ENCODE results near the gene FNBP1L.

FNBP1L gene

GRCh38 chr1:93528412-93528811 lies 80.5 kb downstream of the FNBP1L start:
- TF ChIP-seq ZFX (IDR thresholded peaks at IDR 0.05) (no peak), CTCF (conservative IDR thresholded peaks at IDR 0.05) (no peak)
- no peak overlapping the region for H3K27ac ChIP-seq

DNA sequence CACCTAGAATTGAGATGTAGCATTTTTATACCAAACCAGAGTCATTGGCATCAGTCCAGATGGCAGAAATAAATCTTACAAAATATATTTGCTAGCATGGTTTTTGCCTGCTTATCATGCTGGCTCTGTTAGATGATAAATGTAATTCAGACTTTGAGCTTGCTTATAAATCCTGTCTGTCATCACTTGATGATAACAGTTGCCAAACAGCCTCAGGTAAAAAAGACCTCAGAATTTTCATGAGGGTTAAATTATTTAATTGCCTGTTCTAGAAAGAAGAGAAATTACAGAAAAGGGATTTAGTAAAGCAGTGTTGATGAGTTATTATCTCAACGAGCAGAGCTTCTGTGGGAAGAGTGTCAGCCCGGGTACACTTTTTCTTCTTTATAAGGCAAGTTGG lies 83.3 kb downstream of the FNBP1L start:
- H3K27ac ChIP-seq, result no peak overlapping the region
- no peak for TF ChIP-seq CTCF (conservative IDR thresholded peaks at IDR 0.05)
- TF ChIP-seq ZFX (IDR thresholded peaks at IDR 0.05), result no peak

DNA sequence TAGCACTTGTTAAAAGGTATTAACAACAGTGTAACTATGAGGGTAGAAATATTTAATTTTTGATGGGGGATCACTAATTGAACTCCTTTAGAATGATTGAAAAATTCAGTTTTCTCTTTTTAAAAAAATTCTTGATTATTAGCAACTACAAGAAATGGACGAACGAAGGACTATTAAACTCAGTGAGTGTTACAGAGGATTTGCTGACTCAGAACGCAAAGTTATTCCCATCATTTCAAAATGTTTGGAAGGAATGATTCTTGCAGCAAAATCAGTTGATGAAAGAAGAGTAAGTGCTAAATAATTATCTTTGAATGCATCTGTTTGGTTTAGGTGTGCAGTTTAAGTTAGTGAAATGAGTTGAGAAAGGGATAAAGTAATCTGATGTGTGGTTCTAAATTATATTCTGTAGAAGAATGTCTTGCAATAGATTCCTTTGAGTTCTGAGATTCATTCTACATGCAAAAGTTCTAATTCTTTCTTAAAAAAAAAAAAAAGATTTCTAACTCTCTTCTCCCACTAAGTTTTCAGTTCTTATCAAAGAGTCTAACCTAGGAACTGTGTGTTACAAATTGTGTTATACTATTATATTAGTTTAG lies 85.0 kb downstream of the FNBP1L start:
- TF ChIP-seq CTCF (conservative IDR thresholded peaks at IDR 0.05) (no peak), ZFX (IDR thresholded peaks at IDR 0.05) (no peak)
- H3K27ac ChIP-seq, result no peak overlapping the region

GRCh38 chr1:93533677-93534076 lies 85.8 kb downstream of the FNBP1L start:
- TF ChIP-seq CTCF (conservative IDR thresholded peaks at IDR 0.05) (no peak), ZFX (IDR thresholded peaks at IDR 0.05) (no peak)
- no peak overlapping the region for H3K27ac ChIP-seq

- no peak overlapping the region for H3K27ac ChIP-seq
Measured at GRCh38 chr1:93537396-93537795, 89.5 kb downstream of the FNBP1L start.

GRCh38 chr1:93537924-93538323 lies 90.0 kb downstream of the FNBP1L start:
- TF ChIP-seq CTCF (conservative IDR thresholded peaks at IDR 0.05) (no peak), ZFX (IDR thresholded peaks at IDR 0.05) (no peak)
- no peak overlapping the region for H3K27ac ChIP-seq

More at GRCh38 chr1:93537396-93537795, 89.5 kb downstream of the FNBP1L start:
- TF ChIP-seq ZFX (IDR thresholded peaks at IDR 0.05), result no peak
- TF ChIP-seq CTCF (conservative IDR thresholded peaks at IDR 0.05), result no peak

- TF ChIP-seq CTCF (conservative IDR thresholded peaks at IDR 0.05) (no peak), ZFX (IDR thresholded peaks at IDR 0.05) (no peak)
- no peak overlapping the region for H3K27ac ChIP-seq
Measured at GRCh38 chr1:93541045-93541444, 93.1 kb downstream of the FNBP1L start.

Measured in C4-2B (cell line).